Lower leg skin (tissue), 3 donors: Measurements from ENCODE around the gene MVB12A.

Source experiments
- POLR2A ChIP-seq, 2 donors: fragments of 450-650 bp; IDR thresholded peaks; one replicate each; pipeline ENCODE4 v1.6.1; 2016 to 2017; ENCODE audit warnings: antibody characterized with exemption in 2 of 2, mild to moderate bottlenecking in 1 of 2, moderate library complexity in 1 of 2
- TF ChIP-seq, protein P1 (sequence below), 3 donors: fragments of 450-650 bp; IDR thresholded peaks; one replicate each; pipeline ENCODE4 v1.5.1; 2016; ENCODE audit warnings: antibody characterized with exemption in 3 of 3, mild to moderate bottlenecking in 3 of 3, moderate library complexity in 2 of 3

DNA sequence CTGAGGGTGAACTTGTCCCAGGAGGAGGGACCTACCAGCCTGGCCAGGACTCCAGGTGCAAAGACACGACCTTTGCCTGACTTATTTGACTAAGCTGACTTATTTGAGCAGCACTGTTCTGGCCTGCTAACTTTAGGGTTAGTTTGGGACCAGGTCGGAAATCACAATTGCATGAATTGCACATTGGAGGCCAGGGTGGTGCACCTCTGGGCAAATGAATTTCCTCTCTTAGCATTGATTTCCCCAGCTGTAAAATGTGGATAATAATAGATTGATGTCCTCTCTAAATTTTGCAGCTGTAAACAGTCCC lies 13.0 kb upstream of the MVB12A start:
- TF ChIP-seq, protein P1, sequence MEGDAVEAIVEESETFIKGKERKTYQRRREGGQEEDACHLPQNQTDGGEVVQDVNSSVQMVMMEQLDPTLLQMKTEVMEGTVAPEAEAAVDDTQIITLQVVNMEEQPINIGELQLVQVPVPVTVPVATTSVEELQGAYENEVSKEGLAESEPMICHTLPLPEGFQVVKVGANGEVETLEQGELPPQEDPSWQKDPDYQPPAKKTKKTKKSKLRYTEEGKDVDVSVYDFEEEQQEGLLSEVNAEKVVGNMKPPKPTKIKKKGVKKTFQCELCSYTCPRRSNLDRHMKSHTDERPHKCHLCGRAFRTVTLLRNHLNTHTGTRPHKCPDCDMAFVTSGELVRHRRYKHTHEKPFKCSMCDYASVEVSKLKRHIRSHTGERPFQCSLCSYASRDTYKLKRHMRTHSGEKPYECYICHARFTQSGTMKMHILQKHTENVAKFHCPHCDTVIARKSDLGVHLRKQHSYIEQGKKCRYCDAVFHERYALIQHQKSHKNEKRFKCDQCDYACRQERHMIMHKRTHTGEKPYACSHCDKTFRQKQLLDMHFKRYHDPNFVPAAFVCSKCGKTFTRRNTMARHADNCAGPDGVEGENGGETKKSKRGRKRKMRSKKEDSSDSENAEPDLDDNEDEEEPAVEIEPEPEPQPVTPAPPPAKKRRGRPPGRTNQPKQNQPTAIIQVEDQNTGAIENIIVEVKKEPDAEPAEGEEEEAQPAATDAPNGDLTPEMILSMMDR (IDR thresholded peaks at IDR 0.05), result no peak
- TF ChIP-seq POLR2A (IDR thresholded peaks at IDR 0.05), result no peak
